ENCODE data around the gene FGF9.

FGF9 gene

DNA sequence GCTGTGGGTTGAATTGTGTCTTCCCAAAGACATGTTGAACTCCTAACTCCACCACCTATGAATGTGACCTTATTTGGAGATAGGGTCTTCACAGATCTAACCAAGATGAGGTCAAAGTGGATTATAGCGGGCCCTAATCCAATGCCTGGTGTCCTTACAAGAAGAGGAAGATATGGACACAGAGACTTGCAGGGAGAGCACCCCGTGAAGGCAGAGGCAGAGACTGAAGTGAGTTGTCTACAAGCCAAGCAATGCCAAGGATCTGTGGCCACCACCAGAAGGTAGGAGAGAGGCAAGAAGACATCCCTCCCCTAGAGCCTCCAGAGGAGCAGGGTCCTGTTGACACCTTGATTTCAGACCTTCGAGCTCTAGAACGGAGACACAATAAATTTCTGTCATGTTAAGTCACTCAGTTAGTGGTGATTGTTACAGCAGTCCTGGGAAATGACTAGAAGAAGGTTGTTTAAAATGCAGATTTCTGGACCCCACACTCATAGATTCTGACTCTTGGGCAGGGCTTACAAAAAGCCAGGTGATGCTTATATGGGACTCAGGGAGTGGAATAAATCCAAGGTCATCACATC, 70.6 kb downstream of the FGF9 start:
- TF ChIP-seq, protein P1, sequence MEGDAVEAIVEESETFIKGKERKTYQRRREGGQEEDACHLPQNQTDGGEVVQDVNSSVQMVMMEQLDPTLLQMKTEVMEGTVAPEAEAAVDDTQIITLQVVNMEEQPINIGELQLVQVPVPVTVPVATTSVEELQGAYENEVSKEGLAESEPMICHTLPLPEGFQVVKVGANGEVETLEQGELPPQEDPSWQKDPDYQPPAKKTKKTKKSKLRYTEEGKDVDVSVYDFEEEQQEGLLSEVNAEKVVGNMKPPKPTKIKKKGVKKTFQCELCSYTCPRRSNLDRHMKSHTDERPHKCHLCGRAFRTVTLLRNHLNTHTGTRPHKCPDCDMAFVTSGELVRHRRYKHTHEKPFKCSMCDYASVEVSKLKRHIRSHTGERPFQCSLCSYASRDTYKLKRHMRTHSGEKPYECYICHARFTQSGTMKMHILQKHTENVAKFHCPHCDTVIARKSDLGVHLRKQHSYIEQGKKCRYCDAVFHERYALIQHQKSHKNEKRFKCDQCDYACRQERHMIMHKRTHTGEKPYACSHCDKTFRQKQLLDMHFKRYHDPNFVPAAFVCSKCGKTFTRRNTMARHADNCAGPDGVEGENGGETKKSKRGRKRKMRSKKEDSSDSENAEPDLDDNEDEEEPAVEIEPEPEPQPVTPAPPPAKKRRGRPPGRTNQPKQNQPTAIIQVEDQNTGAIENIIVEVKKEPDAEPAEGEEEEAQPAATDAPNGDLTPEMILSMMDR (conservative IDR thresholded peaks at IDR 0.05; ENCODE audit: low read length): no peak
- H3K4me3 ChIP-seq (ENCODE audit: low read length): no peak overlapping the region
- no peak for DNase-seq (ENCODE audit: low read depth)

DNA sequence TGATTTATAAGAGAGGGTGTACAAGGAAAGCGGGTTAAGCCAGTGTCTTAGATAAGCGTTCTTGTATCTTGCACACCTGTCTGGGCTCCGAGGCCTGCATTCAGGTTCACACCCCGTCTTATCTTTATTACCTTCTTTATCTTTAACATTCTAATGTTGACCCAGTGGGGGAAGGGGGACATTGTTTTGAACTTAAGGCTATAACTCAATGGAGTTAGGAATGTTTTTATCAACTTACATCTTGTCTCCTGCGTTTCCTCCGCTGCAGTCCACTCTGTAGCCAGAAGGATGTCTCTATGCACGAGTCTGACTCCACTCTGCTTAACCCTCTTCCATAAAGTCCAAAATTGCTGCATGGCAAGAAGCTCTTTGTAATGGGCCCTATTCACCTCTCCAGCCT, 71.2 kb downstream of the FGF9 start:
- TF ChIP-seq, protein P1 (conservative IDR thresholded peaks at IDR 0.05; ENCODE audit: low read length): no peak
- DNase-seq (ENCODE audit: low read depth): no peak
- H3K4me3 ChIP-seq (ENCODE audit: low read length): no peak overlapping the region

DNA sequence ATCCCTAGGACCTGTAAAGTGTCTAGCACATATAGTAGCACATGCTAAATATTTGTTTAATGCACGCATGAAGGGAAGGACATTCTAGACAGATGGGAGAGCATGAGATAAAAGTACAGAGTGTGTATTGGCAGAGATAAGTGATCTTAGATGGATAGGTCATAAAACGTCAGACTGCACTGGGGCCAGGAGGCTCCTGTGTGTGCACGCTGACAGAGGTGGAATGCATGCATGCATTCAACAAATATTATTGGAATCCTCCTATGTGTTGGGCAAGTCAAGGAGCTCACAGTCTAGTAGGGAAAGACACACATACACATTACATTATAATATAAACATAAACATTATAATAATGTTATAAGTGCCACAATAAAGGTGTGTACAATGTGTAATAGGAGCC, 73.3 kb downstream of the FGF9 start:
- TF ChIP-seq, protein P1 (conservative IDR thresholded peaks at IDR 0.05; ENCODE audit: low read length): no peak
- DNase-seq (ENCODE audit: low read depth): no peak

DNA sequence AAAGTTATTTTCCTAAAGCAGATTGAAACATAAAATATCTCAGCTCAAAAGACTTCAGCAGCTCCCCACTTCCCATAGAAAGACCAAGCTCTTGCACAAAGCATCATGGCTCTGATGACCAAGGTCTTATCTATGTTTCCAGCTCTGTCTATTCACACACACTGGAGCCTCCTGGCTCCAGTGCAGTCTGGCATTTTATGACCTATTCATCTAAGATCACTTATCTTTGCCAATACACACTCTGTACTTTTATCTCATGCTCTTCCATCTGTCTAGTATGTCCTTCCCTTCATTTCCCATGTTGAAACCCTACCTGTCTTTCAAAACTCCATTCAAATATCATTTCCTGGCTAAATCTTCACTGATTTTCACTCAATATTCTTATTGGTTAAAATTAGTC, 74.4 kb downstream of the FGF9 start:
- DNase-seq (ENCODE audit: low read depth): no peak
- TF ChIP-seq, protein P1 (conservative IDR thresholded peaks at IDR 0.05; ENCODE audit: low read length): no peak
- H3K4me3 ChIP-seq (ENCODE audit: low read length): no peak overlapping the region

More for the DNA sequence above, 73.3 kb downstream of the FGF9 start:
- no peak overlapping the region for H3K4me3 ChIP-seq (ENCODE audit: low read length)

DNA sequence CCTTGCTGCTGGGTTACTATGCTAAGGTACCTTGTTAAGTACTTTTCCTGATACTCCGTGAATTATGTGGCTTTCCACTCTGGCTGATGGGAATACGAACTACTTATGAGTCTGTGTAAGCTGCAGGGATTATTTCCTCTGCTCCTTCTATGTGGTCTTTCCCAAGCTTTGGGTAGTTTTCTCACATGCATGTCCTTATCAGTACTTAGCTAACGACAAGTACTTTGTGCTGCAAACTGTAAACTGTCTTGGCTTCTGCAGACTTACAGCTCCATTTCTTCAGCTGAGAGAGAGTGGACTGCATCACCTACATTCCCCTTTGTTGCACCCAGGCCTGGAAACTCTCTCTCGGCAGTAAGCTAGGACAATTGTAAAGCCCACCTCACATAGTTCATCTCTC, 76.6 kb downstream of the FGF9 start:
- DNase-seq (ENCODE audit: low read depth): no peak

DNA sequence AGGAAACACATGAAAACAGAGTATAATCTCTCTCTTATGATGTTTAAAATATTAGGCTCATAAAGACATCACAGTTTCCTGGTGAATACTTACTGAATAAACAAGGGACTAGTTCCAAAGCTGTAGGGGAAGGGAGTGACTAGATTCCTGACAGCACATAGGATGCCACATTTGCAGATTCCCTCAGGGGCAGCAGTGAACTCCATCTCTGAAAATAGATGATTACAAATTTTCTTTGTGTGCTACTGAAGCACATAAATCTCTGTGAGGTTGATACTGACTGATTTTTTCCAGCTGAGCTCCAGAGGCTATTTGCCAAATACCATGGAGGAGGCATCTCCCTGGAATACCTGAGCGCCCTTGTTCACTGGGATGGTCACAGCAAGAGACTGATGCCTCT, 77.3 kb downstream of the FGF9 start:
- H3K4me3 ChIP-seq (ENCODE audit: low read length): no peak overlapping the region
- no peak for DNase-seq (ENCODE audit: low read depth)
- TF ChIP-seq, protein P1 (conservative IDR thresholded peaks at IDR 0.05; ENCODE audit: low read length): no peak

More for the DNA sequence above, 76.6 kb downstream of the FGF9 start:
- TF ChIP-seq, protein P1 (conservative IDR thresholded peaks at IDR 0.05; ENCODE audit: low read length): no peak
- no peak overlapping the region for H3K4me3 ChIP-seq (ENCODE audit: low read length)

DNA sequence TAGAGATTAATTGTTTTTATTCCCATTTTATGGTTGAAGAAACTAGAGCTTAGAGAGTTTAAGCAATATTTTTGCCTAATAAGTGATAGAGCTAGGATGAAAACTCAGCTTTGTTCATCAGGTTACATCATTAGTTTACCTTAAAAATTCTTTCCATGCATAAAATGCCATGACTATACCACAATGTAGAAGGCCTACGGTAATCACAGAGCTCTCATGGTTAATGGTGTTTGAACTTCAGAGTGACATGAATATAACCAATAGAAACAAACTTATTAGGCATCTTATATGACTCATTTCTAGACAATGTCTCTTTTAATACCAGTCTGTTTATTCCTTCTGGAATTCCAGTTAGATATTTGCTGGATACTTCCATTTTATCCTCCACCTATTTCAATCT, 78.5 kb downstream of the FGF9 start:
- DNase-seq (ENCODE audit: low read depth): peak; percentile 1

More for the DNA sequence above, 78.5 kb downstream of the FGF9 start:
- no peak overlapping the region for H3K4me3 ChIP-seq (ENCODE audit: low read length)
- TF ChIP-seq, protein P1 (conservative IDR thresholded peaks at IDR 0.05; ENCODE audit: low read length): no peak

Data from AG10803 (cell line).